ENCODE data around the gene TENM4.

The TENM4 gene

DNA sequence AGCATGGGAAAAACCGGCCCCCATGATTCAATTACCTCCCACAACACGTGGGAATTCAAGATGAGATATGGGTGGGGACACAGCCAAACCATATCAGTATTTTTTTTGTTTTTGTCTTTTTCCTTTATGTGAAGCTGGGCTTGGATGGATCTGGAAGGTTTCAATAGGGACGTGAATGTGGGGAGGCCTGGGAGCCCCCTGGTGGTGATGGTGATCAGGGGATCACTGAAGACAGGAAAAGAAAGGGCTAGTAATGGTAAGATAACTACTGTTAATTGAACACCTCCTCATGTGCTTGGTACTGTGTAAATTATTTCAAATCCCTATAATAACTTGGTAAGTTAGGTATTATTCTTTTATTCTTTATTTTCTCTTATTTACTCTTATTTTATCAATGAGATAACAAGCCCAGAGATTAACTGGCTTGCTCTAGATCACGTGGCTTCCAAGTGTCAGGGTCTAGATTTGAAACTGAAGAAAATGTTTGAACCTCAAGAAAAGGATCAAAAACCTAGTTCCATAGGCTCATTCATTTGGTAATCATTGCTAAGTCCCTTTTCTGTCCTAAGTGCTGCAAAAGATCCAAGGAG lies 364.2 kb downstream of the TENM4 start:
- DNase-seq: no peak

- no peak for DNase-seq
Measured at GRCh38 chr11:79074547-79074946, 366.3 kb downstream of the TENM4 start.

- DNase-seq: no peak
Measured at GRCh38 chr11:79071190-79071589, 369.6 kb downstream of the TENM4 start.

DNA sequence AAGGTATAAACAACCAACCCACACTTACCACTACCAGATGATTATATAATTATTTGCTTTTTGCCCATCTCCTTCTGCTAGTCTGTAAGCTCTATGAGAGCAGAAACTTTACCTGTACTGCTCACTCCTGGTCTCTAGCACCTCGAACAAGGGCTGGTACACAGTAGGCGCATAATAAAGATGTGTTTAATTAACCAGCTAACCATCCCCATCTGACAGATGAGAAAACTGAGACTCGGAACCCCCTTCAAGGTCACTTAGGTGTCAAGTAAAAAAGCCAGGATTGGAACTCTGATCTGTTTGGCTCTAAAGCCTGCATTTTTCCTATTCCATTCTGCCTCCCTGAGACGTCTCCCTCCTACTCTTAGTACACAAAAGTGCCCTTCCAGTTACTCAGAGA lies 370.3 kb downstream of the TENM4 start:
- DNase-seq: no peak

DNA sequence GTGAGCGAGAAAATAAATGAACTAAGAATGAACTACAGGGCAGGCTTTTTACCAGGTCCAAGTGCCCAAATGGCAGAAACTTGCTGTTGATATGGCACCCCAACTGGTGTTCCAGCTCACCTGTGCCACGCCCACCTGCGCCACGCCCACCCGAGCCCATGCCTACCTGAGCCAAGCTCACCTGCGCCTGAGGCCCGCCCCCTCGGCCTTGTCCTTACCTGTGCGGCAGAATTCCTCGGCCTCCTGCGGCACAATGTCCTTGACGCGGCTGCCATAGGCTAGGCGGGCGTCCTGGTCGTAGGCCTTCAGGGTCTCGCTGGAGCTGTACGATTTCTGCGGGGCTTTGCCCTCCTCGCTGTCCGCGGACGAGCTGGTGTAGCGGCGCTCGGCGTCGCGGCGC lies 371.3 kb downstream of the TENM4 start:
- DNase-seq: no peak

DNA sequence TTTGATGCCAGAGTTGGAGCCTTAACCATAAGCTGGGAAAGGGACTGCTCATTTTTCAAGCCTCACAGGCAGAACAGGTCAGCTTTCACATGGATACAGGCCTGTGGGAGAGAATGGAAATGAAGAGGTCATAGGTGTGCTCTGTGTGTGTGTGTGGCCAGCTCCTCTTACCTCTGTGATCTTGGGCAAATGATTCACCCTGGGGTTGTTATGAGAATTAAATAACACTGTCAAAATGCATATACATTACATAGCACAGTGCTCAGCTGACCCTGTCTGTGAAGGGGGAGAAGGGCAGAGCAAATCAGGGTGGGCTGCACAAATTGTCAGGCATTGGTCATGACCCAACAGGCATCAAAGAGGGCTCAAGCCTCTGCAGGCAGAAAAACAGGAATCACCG lies 372.5 kb downstream of the TENM4 start:
- no peak for DNase-seq

DNA sequence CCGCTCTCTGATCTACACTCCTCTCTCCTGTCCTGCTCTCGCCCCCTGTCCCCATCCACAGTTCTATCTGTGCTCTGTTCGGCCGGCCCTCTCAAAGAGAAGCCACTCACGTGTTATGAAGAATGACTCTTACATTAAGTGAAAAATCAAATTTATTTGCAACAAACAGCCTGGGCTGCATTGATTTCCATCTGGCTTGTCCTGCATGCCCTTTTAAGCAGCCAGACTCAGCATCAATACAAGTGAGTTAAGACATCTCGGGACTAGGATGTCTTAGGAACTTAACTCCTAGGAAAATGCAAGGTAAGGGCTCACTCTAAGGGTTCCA lies 373.5 kb downstream of the TENM4 start:
- DNase-seq: no peak

DNA sequence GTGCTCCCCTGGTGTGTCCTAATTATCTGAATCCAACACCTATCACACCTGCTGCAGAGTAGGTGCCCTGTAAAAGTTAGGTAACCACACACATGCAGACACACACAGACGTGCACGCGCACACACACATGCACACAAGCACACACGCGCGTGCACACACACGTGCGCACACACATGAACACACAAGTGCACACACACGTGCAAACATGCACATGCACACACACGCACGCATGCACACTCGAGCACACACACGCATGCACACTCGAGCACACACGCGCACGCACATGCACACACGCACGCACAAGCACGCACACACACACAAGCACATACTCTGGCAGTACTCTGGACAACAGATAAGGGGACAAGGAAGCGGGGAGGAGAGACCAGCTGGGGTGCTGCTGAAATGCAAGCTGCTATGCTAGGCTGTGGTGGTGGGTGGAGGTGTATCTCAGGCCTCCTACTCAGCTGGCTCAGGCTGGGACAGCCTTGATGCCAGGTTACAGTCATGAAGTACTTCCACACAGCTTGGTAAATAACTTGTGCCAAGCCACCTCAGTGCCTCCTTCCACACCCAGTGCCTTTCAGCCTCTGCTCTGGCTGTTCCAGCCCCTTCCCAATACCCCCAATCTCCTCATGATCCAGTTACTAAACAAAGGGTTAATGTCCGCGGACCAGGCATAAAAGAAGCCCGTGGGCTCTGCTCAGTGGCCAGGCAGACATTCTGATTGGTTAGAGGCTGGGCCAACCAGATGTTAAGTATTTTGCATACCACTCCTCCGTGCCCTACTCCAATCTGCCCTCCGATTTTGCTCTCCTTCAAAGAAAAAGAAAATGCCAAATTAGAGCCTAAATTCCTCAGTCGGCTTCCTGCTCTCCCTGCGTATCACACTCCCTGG lies 374.1 kb downstream of the TENM4 start:
- no peak for DNase-seq

GRCh38 chr11:79062814-79063762 lies 377.7 kb downstream of the TENM4 start:
- peak; percentile 66 for DNase-seq

GRCh38 chr11:79060081-79060953 lies 380.5 kb downstream of the TENM4 start:
- DNase-seq: no peak

- no peak for DNase-seq
Measured at GRCh38 chr11:79059141-79059540, 381.7 kb downstream of the TENM4 start.

- DNase-seq: no peak
Measured at GRCh38 chr11:79055856-79056631, 384.8 kb downstream of the TENM4 start.

GRCh38 chr11:79054636-79055035 lies 386.2 kb downstream of the TENM4 start:
- DNase-seq: no peak

DNA sequence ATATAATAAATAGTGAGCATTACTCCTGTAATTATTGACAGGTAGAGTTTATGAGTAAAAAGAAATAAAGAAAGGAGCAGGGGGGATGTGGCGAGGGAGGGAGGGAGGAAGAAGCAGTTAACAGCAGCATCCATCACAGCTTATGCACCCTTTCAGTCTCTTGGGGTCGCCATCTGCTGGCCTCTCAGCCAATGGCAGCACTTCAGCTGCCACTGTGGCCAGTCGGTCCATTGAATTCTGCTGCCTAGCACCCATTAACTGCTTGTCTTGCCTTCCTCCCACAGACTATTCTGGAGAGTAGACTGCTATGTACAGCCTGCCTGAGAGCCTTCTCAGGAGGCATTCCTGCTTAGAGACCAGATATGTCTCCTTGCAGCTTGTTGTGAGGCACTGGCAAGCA lies 388.3 kb downstream of the TENM4 start:
- DNase-seq: no peak

- no peak for DNase-seq
Measured at GRCh38 chr11:79050786-79051185, 390.0 kb downstream of the TENM4 start.

- no peak for DNase-seq
Measured at GRCh38 chr11:79049741-79050179, 391.1 kb downstream of the TENM4 start.

DNA sequence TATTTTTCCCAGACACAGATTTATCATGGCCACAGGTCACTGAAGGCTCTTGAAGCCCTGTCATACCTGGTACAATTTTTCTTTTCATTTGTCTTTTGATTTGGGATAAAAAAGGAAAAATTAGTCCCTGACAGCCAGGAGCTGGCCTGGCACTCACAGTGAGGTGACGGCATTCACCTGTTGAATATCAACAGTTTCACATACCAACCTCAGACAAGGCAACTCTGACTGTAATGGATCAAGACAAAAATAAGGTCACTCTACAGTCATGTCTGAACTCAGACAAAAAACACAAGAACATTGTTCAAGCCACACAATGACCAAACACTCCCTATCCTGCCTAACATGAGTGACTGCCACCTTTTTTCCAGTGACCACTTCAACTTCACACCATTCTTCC lies 392.9 kb downstream of the TENM4 start:
- DNase-seq: no peak

DNA sequence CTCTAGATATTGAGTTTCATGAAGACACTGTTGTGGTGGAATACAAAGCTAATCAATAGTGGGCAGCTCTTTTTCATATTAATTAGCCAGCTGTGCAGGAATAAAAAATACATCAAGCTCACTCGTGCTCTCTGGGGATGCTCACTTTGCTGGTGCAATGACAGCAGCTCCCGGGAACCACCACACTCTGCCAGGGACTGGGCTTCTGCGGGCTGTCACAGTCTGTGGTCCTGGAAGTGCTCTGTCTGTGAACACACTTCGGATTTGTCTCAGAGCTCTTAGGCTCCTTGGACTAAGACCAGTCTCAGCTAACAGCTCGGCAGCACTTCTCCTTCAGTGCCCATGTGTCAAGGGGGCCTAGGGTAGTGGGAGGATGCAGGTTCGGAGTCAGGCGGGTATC lies 393.5 kb downstream of the TENM4 start:
- DNase-seq: no peak

DNA sequence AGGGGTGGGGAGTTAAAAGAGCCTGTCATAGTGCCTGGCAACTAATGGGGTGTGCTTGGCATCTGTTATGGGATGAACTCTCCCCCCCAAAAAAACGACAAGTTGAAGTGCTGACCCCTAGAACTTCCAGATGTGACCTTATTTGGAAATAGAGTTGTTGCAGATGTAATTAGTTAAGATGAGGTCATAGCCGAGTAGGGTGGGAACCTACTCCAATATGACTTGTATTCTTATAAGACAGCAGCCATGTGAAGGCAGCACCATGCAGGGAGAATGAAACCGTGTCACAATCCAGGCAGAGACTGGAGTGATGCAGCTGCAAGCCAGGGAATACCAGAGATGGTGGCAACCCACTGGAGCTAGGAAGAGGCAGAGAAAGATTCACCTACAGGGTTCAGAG lies 394.5 kb downstream of the TENM4 start:
- no peak for DNase-seq

DNA sequence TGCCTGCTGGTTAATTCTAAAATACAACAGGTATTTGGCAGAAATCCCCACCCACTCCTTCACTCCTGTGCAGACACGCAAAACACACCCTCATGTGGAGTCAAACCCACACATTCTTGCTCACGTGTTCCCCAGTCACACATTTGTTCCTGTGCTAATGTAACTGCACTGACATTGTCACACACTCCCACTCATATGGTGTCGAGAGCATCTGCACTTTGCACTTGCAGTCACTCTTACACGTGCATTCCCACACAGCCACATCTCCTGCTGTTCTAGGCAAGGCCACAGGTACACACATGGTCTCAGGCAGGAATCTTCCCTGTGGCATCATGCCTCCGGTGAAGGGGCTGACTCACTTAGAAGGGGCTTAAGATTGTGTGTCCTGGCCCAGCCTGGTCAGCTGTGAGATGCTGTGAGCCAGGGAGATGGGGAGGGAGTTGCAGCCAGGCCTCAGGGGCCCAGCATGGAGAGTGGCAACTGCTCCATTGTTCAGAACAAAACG lies 395.0 kb downstream of the TENM4 start:
- no peak for DNase-seq

DNA sequence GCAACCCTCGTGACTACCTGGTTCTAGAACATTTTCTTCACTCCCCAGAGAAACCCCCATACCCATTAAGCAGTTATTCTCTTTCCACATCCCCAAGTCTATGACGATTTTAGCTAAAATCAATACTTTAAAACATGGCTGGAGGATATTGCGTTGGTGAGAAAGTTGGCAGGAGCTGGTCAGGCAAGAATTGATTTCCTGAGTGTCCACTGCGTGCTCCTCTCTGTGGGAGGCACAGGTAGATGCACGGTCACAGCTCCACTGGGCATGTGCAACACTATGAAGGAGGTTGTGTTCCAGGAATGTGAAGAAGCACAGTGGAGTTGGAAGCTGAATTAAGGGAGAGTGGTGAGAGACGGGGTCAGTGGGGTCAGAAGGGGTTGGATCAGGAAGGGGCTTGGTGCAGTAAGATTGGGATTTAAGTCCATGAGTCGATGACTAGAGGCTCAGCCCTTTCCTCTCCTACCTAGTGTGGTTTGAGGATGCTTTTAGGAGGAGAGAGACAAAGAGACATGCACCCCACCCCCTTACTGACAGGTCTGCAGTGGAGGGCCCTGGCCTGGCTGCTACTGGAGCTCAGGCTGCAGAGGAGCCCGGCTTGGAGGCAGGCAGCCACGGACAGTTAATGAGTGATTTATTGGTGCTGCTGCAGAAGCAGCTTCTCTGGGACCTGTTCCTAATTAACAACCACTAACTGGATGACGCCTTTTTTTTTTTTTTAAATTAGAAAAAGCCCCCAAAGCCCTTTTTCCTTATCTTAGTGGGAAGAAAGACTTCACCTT lies 395.6 kb downstream of the TENM4 start:
- no peak for DNase-seq

Data from NCI-H1694 treated with DMSO at 0.1 percent for 48 hours (cell line).